ENCODE data around the gene STEAP1.

DNA sequence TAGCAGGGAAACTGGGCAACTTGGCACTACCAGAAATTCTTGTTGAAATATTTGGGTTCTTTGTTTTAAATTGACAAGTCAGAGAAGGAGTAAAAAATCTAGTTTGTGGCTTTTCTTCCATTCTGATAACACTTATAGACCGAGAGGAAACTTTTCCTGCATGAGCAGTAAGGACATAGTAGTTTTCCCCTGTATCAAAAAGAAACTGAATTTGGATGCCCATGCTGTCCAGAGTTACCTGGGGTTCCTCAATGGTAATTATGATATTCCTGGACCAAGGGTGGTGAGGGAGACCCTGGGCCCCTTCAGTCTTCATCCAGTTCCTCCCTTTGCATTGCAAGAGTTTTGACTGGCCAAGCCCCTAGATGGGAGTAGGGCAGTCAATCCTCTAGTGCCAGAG, 37.4 kb downstream of the STEAP1 start:
- no peak for TF ChIP-seq EZH2 (IDR thresholded peaks at IDR 0.05)
- no peak for TF ChIP-seq POLR2AphosphoS5 (IDR thresholded peaks at IDR 0.05; ENCODE audit: borderline replicate concordance, low read depth, low read length)
- no peak for TF ChIP-seq FOXP2 (optimal IDR thresholded peaks at IDR 0.05; ENCODE audit: control extremely low read depth, extremely low read length, insufficient read depth)

Data from SK-N-MC (cell line).